Measurements from ENCODE around the gene ESR2. TPM values are rescaled to one million over a fixed set of nuclear protein-coding genes. Genes with fewer than 3 reads are reported as not detected.

Gene ESR2
- total and polyA plus RNA-seq, 2 donors (not counting 3 experiments of a cell fraction or from before 2014, with no cell fraction given): 0.10 to 0.58 TPM

GRCh38 chr14:64234877-64235651 lies 59.1 kb downstream of the ESR2 start:
- no peak for DNase-seq (ENCODE audit: low read depth, low spot score)
- Histone ChIP-seq H3K9me1 (replicated peaks; ENCODE audit: control insufficient read depth, extremely low read depth, insufficient read depth, low read length) (no peaks in the 10 kb centered on the region), H3K79me2 (ENCODE audit: control insufficient read depth, insufficient read depth, low read length) (no peaks in the 10 kb centered on the region), H3K27ac (ENCODE audit: insufficient read depth, low read depth, low read length) (no peak overlapping the region), H3K4me2 (ENCODE audit: insufficient read depth, low read length) (no peak overlapping the region), H3K9me3 (replicated peaks; ENCODE audit: control insufficient read depth, insufficient read depth, low read length) (no peaks in the 10 kb centered on the region), H4K20me1 (replicated peaks; ENCODE audit: control insufficient read depth, extremely low read depth, insufficient read depth, low read length) (no peaks in the 10 kb centered on the region), H3K4me1 (ENCODE audit: control insufficient read depth, extremely low read depth, insufficient read depth, low read length) (peaks cover 24% of the 10 kb centered on the region), H3K4me3 (replicated peaks in 1 of 3; ENCODE audit: insufficient read depth in 1 of 3, low read depth in 1 of 3, low read length in 3 of 3) (no peak overlapping the region), H3K27me3 (ENCODE audit: control insufficient read depth in 2 of 2, insufficient read depth in 2 of 2, low read length in 2 of 2) (no peaks in the 10 kb centered on the region), H3K9ac (replicated peaks; ENCODE audit: extremely low read depth, insufficient read depth, low read length) (no peak overlapping the region), H3K36me3 (ENCODE audit: control insufficient read depth in 2 of 2, extremely low read depth in 1 of 2, insufficient read depth in 2 of 2, low read length in 2 of 2) (no peaks in the 10 kb centered on the region), H2AFZ (ENCODE audit: low read depth, low read length) (no peak overlapping the region)
- intact Hi-C loops (cut with micrococcal nuclease): no loop called here
- ChIA-PET CTCF (interaction anchor here (0.8 to 1.0 kb wide), 3 partner anchors 8 to 225 kb away, joined by 3 read pairs; no protein-coding TSS in a partner anchor), POLR2A (no interaction called here)
- FAIRE-seq: no peak
- TF ChIP-seq POLR2AphosphoS5 (IDR thresholded peaks at IDR 0.05; ENCODE audit: insufficient read depth, low read depth, low read length) (no peak), JUN (IDR thresholded peaks at IDR 0.05; ENCODE audit: borderline replicate concordance, insufficient read depth, insufficient read length, low read depth) (no peak), POLR2A (IDR thresholded peaks at IDR 0.05; ENCODE audit: low read depth, low read length) (no peak), MYC (IDR thresholded peaks at IDR 0.05; ENCODE audit: low read depth, low read length) (no peak), GATA2 (IDR thresholded peaks at IDR 0.05; ENCODE audit: insufficient read depth, insufficient read length, low read depth, low read length) (no peak), EZH2 (IDR thresholded peaks at IDR 0.05; ENCODE audit: borderline replicate concordance, low read depth, low read length, severe bottlenecking) (no peak), MAX (IDR thresholded peaks at IDR 0.05; ENCODE audit: insufficient read depth, insufficient read length) (no peak)
- no TSS peak for BruUV-seq (replicated peaks)
- dilution Hi-C loops (cut with MboI; ENCODE audit: extremely low pct_ligation_motif_present, low sequenced_read_pairs): no loop called here
